Non-pigmented ciliary epithelial cell (primary cell): Measurements from ENCODE around the gene TMEM201.
"Not testable (repeated sequence)": the region's sequence is repeated elsewhere in the genome, so short reads cannot be mapped to it uniquely, and the experiment has no call there.

Source experiments
- DNase-seq: peaks from one replicate; pipeline ENCODE4 v3.0.0-alpha.2; 2010; ENCODE audit warnings: low read depth

TMEM201 gene

DNA sequence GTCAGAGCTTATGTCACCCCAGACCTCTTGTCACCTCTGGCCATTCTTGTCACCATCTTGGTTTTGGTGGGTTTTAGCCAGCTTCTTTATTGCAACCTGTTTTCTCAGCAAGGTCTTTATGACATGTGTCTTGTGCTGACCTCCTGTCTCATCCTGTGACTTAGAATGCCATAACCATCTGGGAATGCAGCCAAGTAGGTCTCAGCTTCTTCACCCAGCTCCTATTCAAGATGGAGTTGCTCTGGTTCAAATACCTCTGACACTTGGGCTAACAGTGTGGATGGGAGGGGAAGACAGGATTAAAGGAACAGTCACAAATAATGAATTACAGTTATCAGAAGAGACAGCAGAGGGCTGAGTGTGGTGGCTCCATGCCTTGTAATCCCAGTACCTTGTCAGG, 32.3 kb downstream of the TMEM201 start:
- no peak for DNase-seq

DNA sequence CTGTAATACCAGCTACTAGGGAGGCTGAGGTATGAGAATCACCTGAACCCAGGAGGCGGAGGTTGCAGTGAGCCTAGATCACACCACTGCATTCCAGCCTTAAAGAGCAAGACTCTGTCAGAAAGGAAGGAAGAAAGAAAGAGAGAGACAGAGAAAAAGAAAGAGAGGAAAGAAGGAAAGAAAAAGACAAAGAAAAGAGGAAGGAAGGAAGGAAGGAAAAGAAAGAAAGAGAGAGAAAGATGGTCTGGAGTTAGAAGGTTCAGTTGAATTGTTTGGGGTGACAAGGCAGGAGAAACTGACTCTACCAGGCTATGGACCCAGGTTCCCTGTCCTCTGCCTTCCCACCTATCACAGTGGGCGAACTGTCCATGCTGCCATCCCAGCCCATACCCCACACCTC, 35.4 kb downstream of the TMEM201 start:
- DNase-seq = no peak

DNA sequence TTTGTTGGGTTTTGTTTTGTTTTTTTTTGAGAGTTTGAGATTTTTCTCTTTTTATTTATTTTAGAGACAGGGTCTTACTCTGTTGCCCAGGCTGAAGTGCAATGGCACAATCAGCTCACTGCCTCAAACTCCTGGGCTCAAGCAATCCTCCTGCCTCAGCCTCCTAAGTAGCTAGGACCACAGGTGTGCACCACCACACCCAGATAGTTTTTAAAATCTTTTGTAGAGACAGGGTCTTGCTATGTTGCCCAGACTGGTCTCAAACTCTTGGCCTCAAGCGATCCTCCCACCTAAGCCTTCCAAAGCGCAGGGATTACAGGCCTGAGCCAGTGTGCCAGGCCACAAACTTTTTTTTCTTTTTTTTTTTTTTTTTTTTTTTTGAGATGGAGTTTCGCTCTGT, 36.3 kb downstream of the TMEM201 start:
- not testable (repeated sequence) for DNase-seq

DNA sequence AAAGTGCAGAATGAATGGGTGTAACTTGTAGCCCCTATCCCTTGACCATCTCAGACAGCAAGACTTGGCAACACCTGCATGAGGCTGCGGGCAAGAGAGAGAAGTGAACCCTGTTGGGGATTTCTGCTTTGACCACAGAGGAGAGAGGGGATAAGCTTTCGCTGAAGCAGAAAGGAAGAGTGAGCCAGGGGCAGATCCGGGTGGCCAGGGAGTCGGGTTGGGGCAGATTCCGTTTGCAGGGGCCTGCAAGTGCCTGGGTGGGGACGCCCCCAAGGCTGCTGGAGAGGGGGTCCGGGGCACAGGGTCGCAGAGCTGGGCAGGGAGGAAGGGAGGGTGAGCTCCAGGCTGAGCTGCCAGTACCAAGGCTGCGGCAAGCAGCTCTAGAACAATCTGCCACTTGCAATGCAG, 37.5 kb downstream of the TMEM201 start:
- DNase-seq = no peak

DNA sequence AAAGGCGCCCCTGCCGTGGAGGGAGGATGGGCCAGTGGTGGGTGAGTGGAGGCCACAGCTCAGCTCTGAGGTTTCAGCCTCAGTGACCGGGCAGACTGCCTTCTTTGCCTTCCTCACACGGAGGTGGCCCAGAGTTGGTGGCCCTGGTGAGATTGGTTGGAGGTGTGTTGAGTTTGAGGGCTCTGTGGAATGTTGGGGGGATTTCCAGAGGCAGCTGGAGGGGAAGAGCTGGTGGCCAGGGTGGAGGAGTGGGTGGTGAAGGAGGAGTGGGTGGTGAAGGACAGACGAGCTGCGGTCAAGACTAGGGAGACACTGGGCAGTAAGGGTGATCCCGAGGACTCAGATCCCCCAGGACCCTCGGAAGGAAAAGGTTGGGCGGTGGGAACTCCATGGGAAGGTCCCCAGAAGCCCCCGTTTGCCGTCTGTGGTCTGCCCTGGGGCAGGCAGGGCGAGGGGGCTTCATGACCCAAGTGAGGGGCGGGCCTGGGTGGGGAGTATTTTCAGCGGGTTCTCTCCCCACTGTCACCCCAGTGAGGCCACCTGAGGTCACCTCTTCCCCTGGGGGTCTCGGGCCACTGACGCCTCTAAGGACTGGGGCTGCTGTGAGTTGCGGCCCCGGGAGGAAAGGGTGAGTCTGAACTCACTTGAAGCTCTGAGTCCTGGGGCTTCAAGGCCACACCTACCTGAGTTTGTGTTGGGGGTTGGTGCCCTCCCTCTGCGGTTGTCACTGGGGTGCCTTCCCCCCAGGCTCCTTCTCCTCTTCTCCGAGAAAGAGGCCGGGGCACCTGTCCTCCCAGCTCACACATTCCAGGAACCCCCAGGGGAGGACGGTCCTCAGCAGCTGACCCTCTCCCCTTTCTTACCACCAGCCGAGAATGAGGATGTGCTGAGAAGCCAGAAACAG, 40.1 kb downstream of the TMEM201 start:
- no peak for DNase-seq

DNA sequence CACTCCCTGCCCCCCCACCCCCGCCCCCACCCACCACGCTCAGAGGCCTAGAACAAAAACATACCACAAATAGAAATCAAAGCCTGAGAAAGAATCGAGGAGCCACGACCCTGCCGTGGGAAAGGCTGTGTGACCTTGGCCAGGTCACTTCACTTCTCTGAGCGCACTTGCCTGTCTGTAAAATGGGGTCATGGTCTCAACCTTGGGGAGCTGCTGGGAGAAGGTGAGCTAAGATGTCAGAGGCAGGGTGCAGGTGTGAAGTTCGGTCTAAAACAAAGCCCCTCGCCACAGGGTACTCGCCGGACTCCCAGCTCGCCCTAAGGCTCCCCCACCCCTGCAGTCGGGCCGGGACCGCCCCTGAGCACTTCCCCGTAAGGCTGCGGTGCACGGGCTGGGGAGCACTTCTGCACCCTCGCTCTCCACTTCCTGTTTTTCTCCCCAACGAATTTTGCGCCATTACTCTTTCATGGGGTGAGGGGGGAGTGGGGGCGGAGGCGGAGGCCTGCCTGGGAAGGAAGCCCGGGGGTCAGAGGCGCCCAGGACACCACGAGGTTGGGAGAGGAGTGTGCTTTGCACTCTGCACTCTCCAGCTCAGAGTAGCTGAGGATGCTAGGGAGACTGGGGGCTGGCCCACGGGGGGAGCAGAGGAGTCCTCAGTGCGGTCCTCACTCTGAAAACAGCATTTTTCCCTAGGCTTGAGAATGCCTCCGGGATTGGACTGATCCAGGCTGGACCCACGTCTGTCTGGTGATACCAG, 40.9 kb downstream of the TMEM201 start:
- DNase-seq = no peak

DNA sequence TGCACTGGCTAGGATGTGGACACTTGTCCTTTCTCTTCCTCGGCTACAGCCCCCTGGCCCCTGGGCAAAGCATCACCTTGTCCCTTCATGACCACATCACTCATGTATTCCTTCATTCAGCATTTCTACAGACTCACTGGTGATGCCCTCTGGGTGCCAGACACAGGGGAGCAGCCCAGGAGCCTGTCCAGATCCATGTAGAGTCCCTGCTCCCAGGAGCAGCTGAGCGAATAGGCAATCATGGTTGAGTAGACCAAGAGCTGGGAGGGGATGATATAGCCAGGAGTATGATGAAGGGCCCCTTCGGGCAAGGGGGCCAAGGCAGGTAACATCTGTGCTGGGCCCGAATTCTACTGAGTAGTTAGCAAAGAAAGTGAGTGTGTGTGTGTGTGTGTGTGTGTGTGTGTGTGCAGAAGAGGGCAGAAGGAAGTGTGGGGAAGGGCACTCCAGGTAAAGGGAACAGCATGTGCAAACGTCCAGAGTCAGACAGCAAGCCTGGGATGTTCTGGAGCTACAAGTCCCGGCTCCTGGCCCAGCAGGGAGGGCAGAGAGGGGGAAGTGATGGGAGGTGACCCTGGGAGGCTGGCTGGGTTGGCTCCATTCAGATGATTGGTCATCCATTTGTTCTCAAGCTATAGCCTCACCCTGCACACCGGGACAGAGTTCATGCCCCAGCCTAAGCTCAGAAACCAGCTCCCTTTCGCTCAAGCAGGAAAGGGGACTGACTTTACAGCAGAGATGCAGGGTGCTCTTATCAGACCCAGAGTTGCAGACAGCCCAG, 41.8 kb downstream of the TMEM201 start:
- no peak for DNase-seq

DNA sequence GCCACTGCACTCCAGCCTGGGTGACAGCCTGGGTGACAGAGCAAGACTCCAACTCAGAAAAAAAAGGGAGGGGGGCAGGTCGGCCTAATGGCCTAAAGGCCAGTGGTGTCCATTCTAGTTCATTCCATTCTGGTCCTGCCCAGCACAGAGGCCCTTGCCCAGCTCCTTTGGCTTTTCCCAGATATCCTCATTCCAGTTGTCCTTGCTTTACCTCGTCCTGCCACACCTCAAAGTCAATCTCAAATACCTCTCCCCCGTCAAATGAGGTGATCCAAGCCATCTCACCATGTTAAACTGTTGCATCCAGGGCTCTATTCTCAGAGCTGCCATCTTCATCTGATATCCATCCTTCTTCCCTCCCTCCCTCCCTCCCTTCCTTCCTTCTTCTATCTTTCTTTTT, 42.9 kb downstream of the TMEM201 start:
- no peak for DNase-seq

DNA sequence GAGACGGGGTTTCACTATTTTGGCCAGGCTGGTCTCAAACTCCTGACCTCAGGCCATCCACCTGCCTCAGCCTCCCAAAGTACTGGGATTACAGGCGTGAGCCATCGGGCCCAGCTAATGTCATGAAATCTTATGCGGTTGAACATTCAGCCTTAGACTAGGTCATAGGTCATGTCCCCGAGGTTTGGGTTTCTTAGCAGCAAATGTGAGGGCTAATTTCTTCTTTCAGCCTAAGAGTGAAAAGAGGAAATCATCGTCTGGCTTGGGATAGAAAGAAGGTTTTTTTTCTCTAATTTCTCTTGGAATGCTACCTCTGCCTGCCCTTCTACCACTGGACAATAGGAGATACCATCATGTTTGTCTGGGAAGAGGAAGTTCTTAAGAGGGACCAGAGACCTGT, 44.8 kb downstream of the TMEM201 start:
- no peak for DNase-seq

DNA sequence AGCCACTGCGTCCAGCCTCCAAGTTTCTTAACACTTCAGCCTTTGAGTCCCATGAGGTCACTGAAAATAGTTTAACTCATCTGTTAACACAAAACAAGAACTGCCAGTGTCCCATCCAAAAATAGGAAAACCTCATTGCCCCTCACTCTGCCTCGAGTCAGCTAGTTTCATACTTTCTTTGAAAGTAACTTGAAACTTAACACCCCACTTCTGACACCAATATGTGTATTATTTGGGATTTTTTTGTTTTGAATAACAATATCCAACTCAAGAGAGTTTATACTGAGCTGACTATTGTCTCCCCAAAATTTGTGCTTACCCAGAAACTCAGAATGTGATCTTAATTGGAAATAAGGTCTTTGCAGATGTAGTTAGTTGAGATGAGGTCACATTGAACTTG, 45.9 kb downstream of the TMEM201 start:
- DNase-seq = no peak

DNA sequence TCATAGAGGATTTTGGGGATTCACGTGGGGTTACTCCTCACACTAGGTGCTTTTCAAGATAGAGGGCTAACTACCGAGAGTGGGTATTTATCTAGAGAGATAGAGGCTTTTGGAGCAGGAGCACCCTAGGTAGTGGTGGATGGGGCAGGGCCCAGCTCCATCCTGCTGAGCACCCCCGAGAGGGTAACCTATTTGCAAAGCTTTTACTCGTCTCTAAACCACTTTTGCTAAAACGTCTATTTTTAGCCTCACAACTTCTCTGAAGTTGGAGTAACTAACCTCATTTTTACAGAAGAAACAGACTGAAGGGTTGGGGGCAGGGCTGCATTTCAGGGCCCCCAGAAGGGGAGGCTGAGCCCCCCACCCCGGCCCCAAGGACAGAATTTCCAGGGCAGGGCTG, 50.5 kb downstream of the TMEM201 start:
- DNase-seq = no peak

DNA sequence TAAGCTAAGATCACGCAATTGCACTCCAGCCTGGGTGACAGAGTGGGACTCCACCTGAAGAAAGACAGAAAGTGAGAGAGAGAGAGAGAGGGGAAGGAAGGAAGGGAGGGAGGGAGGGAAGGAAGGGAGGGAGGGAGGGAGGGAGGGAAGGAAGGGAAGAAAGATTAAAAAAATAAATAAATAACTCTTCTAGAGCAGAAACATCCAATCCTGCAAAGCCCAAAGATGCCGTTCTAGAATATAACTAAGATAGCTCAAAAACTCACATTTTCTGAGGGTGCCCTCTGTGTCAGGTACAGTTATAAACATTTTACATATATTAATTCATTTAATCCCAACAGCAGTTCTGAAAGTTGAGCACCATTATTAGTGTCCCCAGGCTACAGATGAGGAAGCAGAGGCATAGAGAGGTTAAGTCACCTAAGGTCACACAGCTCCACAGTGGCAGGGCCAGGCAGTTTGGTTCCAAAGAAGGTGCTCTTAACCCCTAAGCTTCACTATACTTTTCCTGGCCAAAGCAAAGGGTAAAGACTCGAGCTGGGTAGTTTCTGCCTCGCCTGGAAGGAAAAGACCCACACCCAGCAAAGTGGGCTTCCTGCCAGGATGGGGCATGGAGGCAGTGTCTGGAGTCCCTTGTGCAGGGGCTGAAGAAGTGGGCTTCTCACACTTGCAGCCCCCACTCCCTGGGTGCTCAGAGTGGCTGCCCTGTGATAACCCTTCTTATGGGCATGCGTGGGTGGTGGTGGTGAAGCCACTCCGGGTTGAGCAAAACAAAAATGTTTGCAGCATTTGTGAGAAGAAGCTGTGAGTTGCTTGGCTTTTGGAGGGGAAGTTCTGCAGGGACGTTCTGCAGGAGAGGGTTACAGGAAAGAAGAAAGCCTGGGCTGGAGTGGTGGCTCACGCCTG, 54.9 kb downstream of the TMEM201 start:
- DNase-seq = no peak

DNA sequence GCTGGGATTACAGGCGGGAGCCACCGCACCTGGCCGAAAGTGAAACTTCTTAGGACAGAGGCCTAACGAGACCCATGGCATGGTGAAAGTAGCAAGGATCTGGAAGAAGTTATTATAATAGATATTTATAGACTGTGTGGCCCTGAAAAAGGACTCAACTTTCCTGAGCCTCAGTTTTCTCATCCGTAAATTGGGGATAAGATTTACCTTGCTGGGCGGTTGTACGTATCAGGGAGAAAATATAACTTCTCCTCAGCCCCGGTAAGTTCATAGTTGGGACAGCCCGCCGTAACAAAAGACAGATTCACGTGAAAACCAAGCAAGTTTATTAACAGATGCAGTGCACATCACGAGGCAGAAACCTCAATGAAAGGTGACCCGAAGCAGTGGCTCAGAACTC, 57.3 kb downstream of the TMEM201 start:
- no peak for DNase-seq

DNA sequence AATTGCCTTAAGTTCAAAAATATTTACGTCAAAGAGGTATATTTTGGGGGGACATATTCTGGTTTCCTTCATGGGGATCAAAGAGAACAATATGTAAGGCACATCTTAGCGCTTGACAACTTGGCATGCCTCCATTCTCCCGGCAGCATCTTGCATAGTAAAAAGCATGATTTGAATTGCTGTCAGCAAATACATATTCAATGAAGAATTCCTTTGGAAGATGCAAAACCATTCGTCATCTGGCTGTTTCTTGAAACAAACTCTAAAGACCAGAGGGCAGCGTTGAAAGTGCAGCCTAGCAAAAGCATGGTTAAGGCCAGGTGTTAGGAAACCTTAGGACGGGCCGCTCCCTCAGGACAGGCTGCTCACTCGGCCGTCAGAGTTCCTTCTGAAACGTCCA, 59.5 kb downstream of the TMEM201 start:
- no peak for DNase-seq

DNA sequence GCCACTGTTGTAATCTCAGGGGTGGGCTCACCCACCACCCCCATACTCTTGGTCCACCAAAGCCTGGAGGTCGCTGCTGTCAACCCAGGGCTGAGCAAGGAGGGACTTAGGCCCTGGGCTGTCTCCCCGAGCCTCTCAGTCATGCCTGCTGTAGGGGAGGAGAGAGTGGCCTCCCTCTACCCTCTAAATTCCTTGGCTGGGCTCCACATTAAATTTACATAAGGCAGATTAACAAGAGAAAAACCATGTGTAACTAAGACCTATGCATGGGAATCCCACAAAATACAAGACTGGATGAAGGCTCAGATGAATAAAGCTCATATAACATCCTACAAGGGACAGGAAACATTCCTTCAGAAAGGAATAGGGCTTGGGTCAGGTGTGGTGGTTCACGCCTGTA, 61.1 kb downstream of the TMEM201 start:
- DNase-seq = no peak

DNA sequence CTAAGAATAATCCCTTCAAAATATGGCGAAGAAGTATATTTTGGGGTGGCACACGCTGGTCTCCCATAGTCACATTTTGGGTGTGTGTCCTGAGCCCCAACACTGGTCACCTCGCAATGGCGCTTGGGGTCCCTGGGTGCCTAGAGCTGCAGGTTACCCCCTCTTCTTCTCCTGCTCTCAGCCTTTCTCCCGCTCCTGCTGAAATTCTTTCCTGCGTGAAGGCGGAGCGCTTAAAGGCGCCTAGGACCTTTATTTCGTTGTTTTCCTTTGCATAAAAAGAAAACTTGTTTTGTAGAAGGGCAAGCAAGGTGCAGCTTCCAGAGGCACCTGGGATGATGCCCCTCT, 62.5 kb downstream of the TMEM201 start:
- no peak for DNase-seq

DNA sequence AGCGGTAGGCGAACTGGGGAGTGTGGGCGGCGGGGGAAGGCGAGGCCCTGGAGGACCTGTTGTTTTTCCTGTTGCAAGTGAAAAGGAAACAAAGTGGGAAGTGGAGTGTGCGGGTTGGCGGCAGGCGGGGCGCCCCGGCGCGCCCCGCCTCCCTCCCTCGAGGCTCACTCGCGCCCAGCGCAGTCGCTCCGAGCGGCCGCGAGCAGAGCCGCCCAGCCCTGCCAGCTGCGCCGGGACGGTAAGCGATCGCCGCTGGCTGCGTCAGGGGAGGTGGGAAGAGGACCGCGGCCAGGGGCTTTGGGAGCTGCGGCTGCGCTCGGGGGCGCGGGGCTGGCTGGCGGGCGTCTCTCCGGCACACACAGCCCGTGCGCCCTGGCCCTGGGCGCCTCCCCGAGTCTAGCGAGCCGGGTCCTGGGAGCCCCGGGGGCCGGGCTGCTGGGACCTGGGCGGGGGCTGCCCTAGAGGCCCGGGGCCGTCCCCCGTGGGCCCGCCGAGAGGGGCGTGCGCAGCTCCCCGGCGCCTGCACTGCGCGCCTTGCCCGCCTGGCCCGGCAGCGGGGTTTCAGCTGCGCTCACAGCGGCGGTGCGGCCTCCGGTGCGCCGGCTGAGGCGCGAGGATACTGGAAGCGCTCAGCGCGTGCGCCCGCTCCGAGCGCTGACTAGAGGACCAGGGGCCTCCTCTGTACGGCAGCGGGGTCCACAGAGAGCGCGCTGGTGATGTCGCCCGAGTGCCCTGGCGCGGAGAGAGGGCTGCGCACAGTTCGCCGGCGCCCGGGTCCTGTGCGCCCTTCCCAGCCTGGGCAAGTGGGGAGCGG, 63.1 kb downstream of the TMEM201 start, which contains the start of gene PIK3CD:
Gene PIK3CD, plus strand, starts transcription at position 167 of the 814 bp plus-strand sequence. CDS start 58,725 bp downstream, outside the sequence.
- DNase-seq = no peak

DNA sequence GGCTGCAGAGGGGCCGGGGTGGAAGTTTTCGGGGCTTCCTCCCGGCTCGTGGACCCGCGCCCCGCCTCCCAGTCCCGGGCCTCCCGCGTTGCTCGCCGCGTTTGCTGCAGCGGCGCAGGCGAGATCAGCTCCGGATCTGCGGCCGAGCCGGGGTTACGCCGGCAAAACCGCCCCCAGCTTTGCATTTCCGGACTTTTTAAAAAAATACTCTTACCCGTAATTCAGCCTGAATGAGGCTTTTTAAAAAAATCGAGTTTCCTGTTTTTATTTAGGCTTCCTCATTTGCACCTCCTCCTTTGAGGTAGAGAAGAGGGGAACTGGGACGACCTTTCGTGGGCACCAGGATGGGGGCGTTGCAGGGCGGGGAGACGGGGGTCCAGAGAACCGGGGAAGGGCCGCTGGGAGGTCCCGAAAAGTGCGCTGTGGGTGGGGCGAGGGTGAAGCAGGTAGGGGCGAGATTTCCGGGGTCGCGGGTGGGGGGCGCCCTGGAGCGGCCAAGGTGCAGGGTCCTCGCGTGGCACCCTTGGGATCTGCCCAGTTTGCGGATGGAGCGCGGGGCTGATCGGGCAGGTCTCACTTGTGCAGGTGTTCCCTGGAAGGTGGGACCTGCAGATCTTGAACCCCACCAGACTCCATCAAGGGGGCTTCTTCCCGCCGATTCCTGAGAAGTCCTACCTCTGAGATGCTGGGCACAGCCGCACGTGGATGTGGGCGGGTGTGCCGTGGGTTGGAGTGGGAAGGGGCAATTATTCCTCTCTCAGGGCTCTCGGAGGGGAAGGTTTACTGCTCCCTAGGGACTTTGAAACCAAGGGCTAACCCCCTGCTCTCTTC, 63.9 kb downstream of the TMEM201 start:
- DNase-seq = no peak

DNA sequence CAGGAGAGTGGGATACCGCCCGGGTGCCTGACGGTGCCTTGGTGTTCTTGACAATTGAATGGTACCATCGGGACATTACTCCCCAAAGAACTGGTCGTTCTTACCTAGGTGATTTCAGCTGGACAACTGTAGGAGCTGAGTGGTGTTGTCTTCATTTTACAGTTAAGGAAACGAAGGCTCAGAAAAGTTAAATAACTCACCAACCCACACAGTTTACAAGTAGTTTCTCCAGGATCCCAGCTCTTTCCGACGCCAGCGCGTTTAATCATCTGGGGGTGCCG, 64.4 kb downstream of the TMEM201 start:
- no peak for DNase-seq

DNA sequence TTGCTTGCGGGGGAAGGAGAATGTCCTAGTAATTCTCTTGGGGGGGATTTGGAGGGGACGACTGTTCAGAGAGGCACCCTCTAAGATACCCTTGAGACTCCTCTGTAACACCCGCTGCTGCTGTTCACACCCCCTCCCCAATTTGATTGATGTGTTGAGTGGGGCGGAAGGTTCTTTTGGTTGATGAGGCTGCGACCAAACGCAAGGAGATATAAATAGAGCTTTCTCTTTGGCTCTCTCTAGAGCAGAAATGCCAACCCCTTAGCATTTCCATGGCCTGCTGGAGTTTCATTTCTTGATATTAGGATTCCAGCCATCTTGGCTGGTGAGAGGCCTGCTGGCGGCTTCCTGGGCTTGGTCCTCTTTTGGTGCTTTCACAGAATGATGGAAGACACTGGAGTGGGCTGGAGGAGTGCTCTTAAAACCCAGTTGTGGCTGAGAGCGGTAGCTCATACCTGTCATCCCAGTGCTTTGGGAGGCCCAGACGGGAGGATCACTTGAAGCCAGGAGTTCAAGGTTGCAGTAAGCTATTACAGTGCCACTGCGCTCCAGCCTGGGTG, 64.9 kb downstream of the TMEM201 start:
- DNase-seq = no peak
